ENCODE measurements around the gene VAMP8.
A peak's percentile ranks its signal among the peaks of the same experiment; 100 is the strongest.

VAMP8 gene

DNA sequence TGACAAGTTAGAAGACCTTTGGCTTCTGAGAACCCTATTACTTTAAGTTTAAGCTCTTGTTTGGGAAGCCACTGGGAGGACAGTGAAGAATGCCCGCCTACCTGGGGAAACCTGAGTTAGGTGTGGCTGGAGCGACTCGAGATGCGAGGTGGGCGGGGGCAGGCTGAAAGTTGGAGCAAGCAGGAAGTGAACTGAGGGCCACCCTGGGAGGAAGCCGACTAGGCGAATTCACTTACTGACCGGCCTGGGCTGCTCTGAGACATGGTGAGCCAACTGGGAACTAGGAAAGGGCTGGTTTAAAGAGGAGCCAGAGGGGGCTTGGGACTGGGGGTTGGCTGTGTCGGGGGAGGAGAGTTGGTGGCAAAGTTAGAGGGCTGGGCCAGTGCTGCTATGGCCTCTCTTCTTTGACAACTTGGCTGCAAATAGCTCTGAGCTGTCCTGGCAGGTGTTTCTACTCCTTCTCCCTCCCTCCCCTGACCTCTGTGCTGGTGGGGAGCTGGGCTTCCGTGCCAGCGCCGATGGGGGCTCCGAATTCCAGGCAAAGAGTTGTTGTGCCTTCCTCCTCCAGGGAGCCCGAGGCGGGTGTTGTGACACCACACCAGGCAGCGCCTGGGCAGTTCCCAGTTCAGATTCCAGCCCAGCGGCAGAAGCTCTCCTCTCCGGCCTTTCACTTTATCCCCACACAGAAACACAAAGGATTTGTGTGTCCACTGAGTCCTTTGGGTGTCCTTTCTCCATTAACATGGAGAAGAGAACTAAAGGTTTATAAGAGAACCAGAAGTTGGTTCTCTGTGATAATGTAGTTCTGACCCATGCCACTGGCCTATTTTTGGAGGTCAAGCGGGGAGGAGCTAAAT is at the start of gene VAMP8:
VAMP8 (plus strand) TSS at position 201 of the 857 bp plus-strand sequence; CDS start at position 262, 61 bp downstream.
- TF ChIP-seq, protein P1, sequence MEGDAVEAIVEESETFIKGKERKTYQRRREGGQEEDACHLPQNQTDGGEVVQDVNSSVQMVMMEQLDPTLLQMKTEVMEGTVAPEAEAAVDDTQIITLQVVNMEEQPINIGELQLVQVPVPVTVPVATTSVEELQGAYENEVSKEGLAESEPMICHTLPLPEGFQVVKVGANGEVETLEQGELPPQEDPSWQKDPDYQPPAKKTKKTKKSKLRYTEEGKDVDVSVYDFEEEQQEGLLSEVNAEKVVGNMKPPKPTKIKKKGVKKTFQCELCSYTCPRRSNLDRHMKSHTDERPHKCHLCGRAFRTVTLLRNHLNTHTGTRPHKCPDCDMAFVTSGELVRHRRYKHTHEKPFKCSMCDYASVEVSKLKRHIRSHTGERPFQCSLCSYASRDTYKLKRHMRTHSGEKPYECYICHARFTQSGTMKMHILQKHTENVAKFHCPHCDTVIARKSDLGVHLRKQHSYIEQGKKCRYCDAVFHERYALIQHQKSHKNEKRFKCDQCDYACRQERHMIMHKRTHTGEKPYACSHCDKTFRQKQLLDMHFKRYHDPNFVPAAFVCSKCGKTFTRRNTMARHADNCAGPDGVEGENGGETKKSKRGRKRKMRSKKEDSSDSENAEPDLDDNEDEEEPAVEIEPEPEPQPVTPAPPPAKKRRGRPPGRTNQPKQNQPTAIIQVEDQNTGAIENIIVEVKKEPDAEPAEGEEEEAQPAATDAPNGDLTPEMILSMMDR (IDR thresholded peaks at IDR 0.05): no peak
- no peak for TF ChIP-seq ZFX (IDR thresholded peaks at IDR 0.05; ENCODE audit: borderline replicate concordance)

DNA sequence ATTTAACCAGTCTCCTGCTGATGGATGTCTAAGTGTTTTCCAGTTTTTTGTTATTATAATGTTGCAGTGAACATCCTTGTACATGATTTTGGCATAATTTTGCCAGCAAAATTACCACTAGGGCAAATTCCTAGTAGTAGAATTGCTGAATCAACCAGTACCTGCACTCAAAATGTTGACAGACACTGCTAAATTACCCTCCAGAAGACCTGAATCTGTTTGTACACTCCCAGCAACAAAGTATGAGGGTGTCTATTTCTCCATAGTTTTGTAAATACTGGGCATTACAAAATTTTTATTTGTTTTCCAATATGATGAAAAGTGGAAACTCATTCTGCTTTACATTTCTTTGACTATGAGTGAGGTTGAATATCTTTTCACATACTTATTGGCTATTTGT is 49.6 kb upstream of the VAMP8 start:
- TF ChIP-seq, protein P1 (IDR thresholded peaks at IDR 0.05): no peak
- TF ChIP-seq ZFX (IDR thresholded peaks at IDR 0.05; ENCODE audit: borderline replicate concordance): no peak

More for the DNA sequence above, at the start of gene VAMP8:
- H3K27ac ChIP-seq: peak within 1 kb of the TSS; percentile 69

DNA sequence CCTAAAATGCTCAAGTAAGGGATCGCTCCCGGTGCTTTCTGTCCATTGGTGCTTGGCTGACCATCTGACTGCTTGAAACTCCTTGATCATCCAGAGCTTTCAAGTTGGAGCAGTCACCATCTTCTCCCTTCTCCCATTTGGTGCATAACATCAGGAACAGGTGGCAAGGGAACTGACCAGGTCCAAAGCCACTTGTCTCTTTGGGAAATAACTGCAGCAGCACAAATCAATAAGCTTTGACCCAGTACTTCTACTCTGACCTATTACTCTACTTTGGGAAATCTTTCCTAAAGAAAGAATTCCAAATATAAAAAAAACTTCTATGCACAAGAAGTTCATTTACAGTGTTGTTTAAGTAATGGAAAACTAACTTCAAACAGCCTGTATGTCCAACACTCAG is 49.0 kb upstream of the VAMP8 start:
- TF ChIP-seq, protein P1 (IDR thresholded peaks at IDR 0.05): no peak
- no peak for TF ChIP-seq ZFX (IDR thresholded peaks at IDR 0.05; ENCODE audit: borderline replicate concordance)

More for the DNA sequence above, 49.6 kb upstream of the VAMP8 start:
- H3K27ac ChIP-seq: no peak overlapping the region

DNA sequence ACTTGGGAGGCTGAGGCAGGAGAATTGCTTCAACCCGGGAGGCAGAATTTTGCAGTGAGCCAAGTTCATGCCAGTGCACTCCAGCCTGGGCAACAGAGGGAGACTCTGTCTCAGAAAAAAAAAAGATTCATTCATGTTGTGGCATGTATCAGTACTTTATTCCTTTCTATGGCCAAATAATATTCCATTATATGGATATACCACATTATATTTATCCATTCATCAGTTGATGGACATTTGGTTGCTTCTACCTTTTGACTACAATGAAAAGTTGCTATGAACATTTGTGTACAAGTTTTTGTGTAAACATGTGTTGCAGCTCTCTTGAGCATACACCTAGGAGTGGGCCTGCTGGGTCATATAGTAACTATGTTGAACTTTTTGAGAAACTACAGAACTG is 47.6 kb upstream of the VAMP8 start:
- TF ChIP-seq ZFX (IDR thresholded peaks at IDR 0.05; ENCODE audit: borderline replicate concordance): no peak
- TF ChIP-seq, protein P1 (IDR thresholded peaks at IDR 0.05): no peak

More for the DNA sequence above, 49.0 kb upstream of the VAMP8 start:
- no peak overlapping the region for H3K27ac ChIP-seq

DNA sequence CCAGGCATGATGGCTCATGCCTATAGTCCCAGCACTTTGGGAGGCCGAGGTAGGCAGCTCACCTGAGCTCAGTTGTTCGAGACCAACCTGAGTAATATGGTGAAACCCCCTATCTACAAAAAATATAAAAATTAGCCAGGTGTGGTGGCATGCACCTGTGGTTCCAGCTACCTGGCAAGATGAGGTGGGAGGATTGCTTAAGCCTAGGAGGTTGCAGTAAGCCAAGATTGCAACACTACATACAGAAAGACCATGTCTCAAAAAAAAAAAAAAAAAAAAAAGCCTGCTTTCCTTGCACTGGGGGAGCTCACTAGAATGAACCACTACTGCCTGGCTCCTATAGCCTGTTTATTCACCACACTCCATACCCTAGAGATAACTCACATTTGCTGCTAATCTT is 45.8 kb upstream of the VAMP8 start:
- TF ChIP-seq, protein P1 (IDR thresholded peaks at IDR 0.05): no peak
- TF ChIP-seq ZFX (IDR thresholded peaks at IDR 0.05; ENCODE audit: borderline replicate concordance): no peak
- H3K27ac ChIP-seq: no peak overlapping the region

More for the DNA sequence above, 47.6 kb upstream of the VAMP8 start:
- no peak overlapping the region for H3K27ac ChIP-seq

DNA sequence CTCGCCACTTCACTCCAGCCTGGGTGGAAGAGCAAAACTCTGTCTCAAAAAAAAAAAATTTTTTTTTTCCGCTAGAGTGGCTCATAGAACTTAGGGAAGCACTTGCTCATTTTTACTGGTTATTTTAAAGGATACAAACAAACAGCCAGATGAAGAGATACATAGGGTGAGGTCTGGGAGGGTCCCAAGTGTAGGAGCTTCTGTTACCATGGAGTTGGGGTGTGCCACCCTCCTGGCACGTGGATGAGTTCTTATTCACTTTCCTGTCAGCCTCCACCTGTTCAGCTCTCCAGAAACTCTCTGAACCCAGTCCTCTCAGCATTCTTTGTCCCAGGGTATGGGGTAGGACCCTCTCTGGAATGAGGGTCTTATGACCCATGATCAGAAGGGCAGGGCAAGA is 43.3 kb upstream of the VAMP8 start:
- no peak for TF ChIP-seq ZFX (IDR thresholded peaks at IDR 0.05; ENCODE audit: borderline replicate concordance)
- H3K27ac ChIP-seq: no peak overlapping the region

DNA sequence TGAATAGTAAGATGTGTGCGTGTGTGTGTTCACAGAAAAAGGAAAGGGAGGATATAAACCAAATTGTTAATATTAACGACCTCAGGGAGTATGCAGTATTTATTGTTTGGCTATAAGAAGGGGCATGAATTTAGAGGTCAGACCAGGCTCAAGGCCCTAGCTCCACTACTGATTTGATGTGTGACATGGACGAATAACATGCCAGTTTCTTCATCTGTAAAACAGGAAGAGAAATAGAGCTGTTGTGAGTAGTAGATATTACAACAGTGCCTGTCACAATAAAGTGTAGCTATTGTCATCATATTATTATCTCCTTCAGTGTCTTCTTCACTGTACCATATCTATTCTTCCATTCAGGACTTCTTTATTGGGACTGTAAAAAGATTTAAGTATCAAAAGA is 42.5 kb upstream of the VAMP8 start:
- TF ChIP-seq ZFX (IDR thresholded peaks at IDR 0.05; ENCODE audit: borderline replicate concordance): no peak
- TF ChIP-seq, protein P1 (IDR thresholded peaks at IDR 0.05): no peak
- H3K27ac ChIP-seq: no peak overlapping the region

Data from 22Rv1 (cell line).